H1 (cell line): Measurements from ENCODE around the gene TENT4B.
A peak's percentile ranks its signal among the peaks of the same experiment; 100 is the strongest.

Experiments
- CBX8 ChIP-seq: fragments of 300-800, 300-1000 bp; sonication (generic); IDR thresholded peaks from 2 replicates; pipeline ENCODE4 v1.7.1; 2016; ENCODE audit warnings: low read depth, low read length, borderline replicate concordance
- CREB1 ChIP-seq: IDR thresholded peaks from 2 replicates; pipeline ENCODE4 v1.6.1; 2012; ENCODE audit warnings: inconsistent platforms
- EZH2 ChIP-seq: fragments of 200-600 bp; sonication (generic); IDR thresholded peaks from 2 replicates; pipeline ENCODE4 v1.7.1; 2012; ENCODE audit warnings: low read depth, mild to moderate bottlenecking, moderate library complexity, low read length, inconsistent platforms; ENCODE audit not compliant: severe bottlenecking
- NRF1 ChIP-seq: IDR thresholded peaks from 2 replicates; pipeline ENCODE4 v1.6.1; 2011; ENCODE audit warnings: mild to moderate bottlenecking, low read depth, low read length, improper control_type of control experiment
- RAD21 ChIP-seq, 2 experiments: IDR thresholded peaks in 1 of 2; conservative IDR thresholded peaks in 1 of 2; 2 replicates each; pipeline ENCODE4 v1.6.1; 2011; ENCODE audit warnings: low read depth in 2 of 2, low read length in 2 of 2, improper control_type of control experiment in 1 of 2, inconsistent platforms in 1 of 2, mild to moderate bottlenecking in 1 of 2, moderate library complexity in 1 of 2
- YY1 ChIP-seq: IDR thresholded peaks from 2 replicates; pipeline ENCODE4 v1.6.1; 2011; ENCODE audit warnings: low read depth, mild to moderate bottlenecking, low read length
- TF ChIP-seq, protein P1 (sequence below), 3 experiments: IDR thresholded peaks; 1 replicate in 2 of 3; 2 replicates in 1 of 3; pipeline versions ENCODE4 v1.5.1 to v1.6.1; 2011; ENCODE audit warnings: low read length in 3 of 3, mild to moderate bottlenecking in 3 of 3, inconsistent platforms in 2 of 3, low read depth in 1 of 3, moderate library complexity in 1 of 3; ENCODE audit not compliant: insufficient read depth in 1 of 3; ENCODE audit errors: control extremely low read depth in 1 of 3

- no peak for TF ChIP-seq CBX8
- no peak for TF ChIP-seq EZH2
- no peak for TF ChIP-seq NRF1
- no peak for TF ChIP-seq CREB1
- TF ChIP-seq, protein P1, sequence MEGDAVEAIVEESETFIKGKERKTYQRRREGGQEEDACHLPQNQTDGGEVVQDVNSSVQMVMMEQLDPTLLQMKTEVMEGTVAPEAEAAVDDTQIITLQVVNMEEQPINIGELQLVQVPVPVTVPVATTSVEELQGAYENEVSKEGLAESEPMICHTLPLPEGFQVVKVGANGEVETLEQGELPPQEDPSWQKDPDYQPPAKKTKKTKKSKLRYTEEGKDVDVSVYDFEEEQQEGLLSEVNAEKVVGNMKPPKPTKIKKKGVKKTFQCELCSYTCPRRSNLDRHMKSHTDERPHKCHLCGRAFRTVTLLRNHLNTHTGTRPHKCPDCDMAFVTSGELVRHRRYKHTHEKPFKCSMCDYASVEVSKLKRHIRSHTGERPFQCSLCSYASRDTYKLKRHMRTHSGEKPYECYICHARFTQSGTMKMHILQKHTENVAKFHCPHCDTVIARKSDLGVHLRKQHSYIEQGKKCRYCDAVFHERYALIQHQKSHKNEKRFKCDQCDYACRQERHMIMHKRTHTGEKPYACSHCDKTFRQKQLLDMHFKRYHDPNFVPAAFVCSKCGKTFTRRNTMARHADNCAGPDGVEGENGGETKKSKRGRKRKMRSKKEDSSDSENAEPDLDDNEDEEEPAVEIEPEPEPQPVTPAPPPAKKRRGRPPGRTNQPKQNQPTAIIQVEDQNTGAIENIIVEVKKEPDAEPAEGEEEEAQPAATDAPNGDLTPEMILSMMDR (IDR thresholded peaks at IDR 0.05; ENCODE audit: control extremely low read depth in 1 of 3, insufficient read depth in 1 of 3, low read depth in 1 of 3, low read length in 3 of 3), result peak in 2 of 3 experiments; percentile 26 to 37; a peak in 2 of 4 replicates
- peak in 1 of 2 experiments; percentile 15; a peak in 1 of 4 replicates for TF ChIP-seq RAD21 (IDR thresholded peaks at IDR 0.05 in 1 of 2, conservative IDR thresholded peaks at IDR 0.05 in 1 of 2; ENCODE audit: low read depth in 2 of 2, low read length in 2 of 2)
- TF ChIP-seq YY1, result no peak
Observed at GRCh38 chr16:50247906-50248608, 95.0 kb downstream of the TENT4B start.
